Stimulated activated naive CD8-positive, alpha-beta T cell treated with anti-CD3 and anti-CD28 coated beads, Interleukin-15, amount 100 ng/mL, for 72 hours (primary cell): ENCODE data around the gene GXYLT2.

Experiments
- ATAC-seq: fragments of 150-1000 bp; cut with Tn5 transposase; 2 replicates; pipeline ENCODE4 v1.10.0; 2021; ENCODE audit warnings: mild to moderate bottlenecking, moderate library complexity
- DNase-seq, 2 donors: peaks; one replicate each; pipeline ENCODE4 v3.0.0; 2021 to 2022
- H3K27ac Mint-ChIP-seq, 2 donors: one replicate each; pipeline ENCODE4 v1.8.0; 2022; ENCODE audit warnings: mild to moderate bottlenecking in 2 of 2, mixed read lengths in 2 of 2, moderate library complexity in 2 of 2
- H3K27me3 Mint-ChIP-seq: one replicate; pipeline ENCODE4 v1.8.0; 2022; ENCODE audit warnings: mixed read lengths
- H3K4me1 Mint-ChIP-seq: one replicate; pipeline ENCODE4 v1.8.0; 2022; ENCODE audit warnings: mild to moderate bottlenecking, mixed read lengths
- H3K4me3 Mint-ChIP-seq, 2 donors: one replicate each; pipeline ENCODE4 v1.8.0; 2022; ENCODE audit warnings: mild to moderate bottlenecking in 2 of 2, mixed read lengths in 2 of 2, moderate library complexity in 1 of 2
- H3K9me3 Mint-ChIP-seq, 2 donors: one replicate each; pipeline ENCODE4 v1.8.0; 2022; ENCODE audit warnings: mixed read lengths in 2 of 2

GXYLT2 gene

GRCh38 chr3:72973031-72973723 lies 85.3 kb downstream of the GXYLT2 start:
- H3K27ac Mint-ChIP-seq = no peak overlapping the region
- no peak overlapping the region for H3K4me3 Mint-ChIP-seq
- DNase-seq (no peak), ATAC-seq (no peak)
- H3K27me3 Mint-ChIP-seq = peaks cover 11% of the 10 kb centered on the region
- peaks cover 15% of the 10 kb centered on the region for H3K4me1 Mint-ChIP-seq
- H3K9me3 Mint-ChIP-seq = no peaks in the 10 kb centered on the region

- no peak for ATAC-seq
- no peaks in the 10 kb centered on the region for H3K9me3 Mint-ChIP-seq
- no peak for DNase-seq
- H3K4me1 Mint-ChIP-seq = peaks cover 15% of the 10 kb centered on the region
- no peak overlapping the region for H3K27ac Mint-ChIP-seq
- H3K4me3 Mint-ChIP-seq = no peak overlapping the region
- peaks cover 11% of the 10 kb centered on the region for H3K27me3 Mint-ChIP-seq
Measured at GRCh38 chr3:72973786-72974185, 85.9 kb downstream of the GXYLT2 start.

DNA sequence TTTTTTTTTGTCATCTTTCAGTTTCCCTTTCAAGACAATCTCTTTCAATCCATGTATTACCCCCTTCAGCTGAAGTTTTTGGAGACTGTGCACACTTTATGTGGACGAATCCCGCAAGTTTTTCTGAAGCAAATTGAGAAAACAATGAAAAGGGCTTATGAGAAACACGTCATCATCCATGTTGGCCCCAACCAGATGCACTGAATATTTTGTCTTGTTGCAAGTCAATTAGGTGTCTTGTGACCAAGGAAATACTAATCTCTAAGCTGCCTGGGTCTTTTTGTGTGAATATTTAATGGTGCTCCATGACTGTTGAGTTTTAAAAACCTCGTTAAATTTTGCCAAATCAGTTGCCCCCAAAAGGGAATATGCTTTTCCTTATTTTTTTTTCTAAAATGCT lies 87.1 kb downstream of the GXYLT2 start:
- no peak overlapping the region for H3K27ac Mint-ChIP-seq
- no peak for DNase-seq

GRCh38 chr3:72976281-72976741 lies 88.5 kb downstream of the GXYLT2 start:
- Mint-ChIP-seq H3K4me1 (peaks cover 15% of the 10 kb centered on the region), H3K9me3 (no peaks in the 10 kb centered on the region), H3K27me3 (peaks cover 19% of the 10 kb centered on the region), H3K27ac (no peak overlapping the region), H3K4me3 (no peak overlapping the region)
- no peak for ATAC-seq
- DNase-seq = no peak

More for the DNA sequence above, 87.1 kb downstream of the GXYLT2 start:
- H3K9me3 Mint-ChIP-seq = no peaks in the 10 kb centered on the region
- H3K4me3 Mint-ChIP-seq = no peak overlapping the region
- ATAC-seq = no peak
- H3K4me1 Mint-ChIP-seq = peaks cover 15% of the 10 kb centered on the region
- H3K27me3 Mint-ChIP-seq = peaks cover 19% of the 10 kb centered on the region

GRCh38 chr3:72977060-72977808 lies 89.4 kb downstream of the GXYLT2 start:
- no peaks in the 10 kb centered on the region for H3K9me3 Mint-ChIP-seq
- ATAC-seq (peak; percentile 97), DNase-seq (peak; percentile 13 to 62)
- H3K4me3 Mint-ChIP-seq = peak overlapping the region in 1 of 2 donors; percentile 34
- peak overlapping the region; percentile 63 to 94 for H3K27ac Mint-ChIP-seq
- H3K27me3 Mint-ChIP-seq = peaks cover 19% of the 10 kb centered on the region
- peaks cover 15% of the 10 kb centered on the region for H3K4me1 Mint-ChIP-seq

DNA sequence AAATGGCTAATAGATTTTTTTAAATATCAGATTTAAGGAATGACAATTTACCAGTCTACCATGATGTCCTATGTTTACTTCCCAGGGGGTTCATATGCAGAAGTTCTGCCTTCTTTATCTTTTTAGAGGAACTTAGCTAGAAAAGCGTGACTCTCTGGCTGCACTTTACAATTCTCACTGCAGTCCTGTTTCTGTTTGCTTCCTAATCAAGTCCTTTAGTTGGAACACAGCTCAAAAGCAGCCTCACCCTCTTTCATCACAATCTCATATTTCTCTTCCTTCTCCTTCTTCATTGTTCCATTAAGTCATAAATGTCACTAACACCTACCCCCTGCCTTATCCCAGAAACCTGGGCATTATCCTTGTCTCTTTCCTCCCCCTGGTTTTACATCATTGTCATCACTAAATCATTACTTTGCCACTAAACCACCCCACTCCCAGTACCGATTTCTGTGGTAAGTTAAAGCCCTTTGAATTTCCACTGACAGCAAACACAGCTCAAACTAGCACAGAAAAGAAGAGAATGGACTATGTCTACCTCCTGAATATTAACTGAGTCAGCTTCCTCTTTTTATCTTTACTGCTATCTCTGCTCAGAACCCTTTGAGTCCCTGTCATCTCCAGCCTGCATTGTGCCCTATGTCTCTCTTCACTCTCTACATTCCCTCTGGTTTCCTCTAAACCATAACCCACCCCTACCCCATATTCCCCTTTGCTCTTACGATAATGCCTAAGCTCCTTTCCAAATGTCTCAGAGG lies 94.9 kb downstream of the GXYLT2 start:
- DNase-seq = no peak
- no peak for ATAC-seq
- Mint-ChIP-seq H3K27ac (no peak overlapping the region), H3K4me1 (no peaks in the 10 kb centered on the region), H3K4me3 (no peak overlapping the region), H3K27me3 (peaks cover 21% of the 10 kb centered on the region), H3K9me3 (no peaks in the 10 kb centered on the region)

DNA sequence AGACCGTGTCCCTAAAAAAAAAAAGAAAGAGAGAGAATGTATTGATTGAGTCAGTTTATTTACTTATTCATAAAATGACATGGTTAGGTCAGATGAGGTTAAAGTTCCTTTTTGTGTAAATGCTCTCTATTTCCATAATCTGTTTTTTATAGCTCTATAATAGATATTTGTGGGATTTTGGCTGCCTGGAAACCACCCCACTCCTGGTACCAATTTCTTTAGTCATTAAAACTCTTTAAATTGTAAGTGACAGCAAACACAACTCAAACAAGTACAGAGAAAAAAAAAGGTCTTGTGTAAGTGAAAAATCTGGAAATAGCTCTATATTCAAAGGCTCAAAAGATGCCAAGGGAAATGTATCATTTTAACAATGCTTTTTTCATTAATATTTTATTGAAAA lies 97.7 kb downstream of the GXYLT2 start:
- H3K27ac Mint-ChIP-seq = no peak overlapping the region
- H3K9me3 Mint-ChIP-seq = no peaks in the 10 kb centered on the region
- ATAC-seq = no peak
- H3K4me1 Mint-ChIP-seq = no peaks in the 10 kb centered on the region
- no peak for DNase-seq
- peaks cover 13% of the 10 kb centered on the region for H3K27me3 Mint-ChIP-seq
- no peak overlapping the region for H3K4me3 Mint-ChIP-seq

GRCh38 chr3:72990701-72991395 lies 103.0 kb downstream of the GXYLT2 start:
- H3K27ac Mint-ChIP-seq = no peak overlapping the region
- DNase-seq = no peak

DNA sequence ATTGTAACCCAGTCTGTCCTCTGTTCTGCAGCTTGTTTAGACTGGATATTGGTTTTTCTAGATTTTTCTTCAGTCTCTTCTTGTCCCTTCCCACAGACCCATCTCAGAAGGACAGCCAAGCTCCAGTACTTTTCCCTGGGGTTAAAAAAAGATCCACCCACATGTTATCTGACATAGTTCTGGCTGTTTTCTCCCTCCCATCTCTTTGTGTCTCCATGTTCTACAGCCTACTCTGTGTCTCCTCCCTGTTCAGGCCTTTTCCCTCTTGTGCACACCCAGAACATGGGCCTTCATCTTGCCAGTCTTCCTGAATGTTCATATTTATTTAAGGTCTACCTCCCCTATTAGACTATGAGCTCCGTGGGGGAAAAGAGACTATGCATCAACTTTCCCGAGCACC lies 103.7 kb downstream of the GXYLT2 start:
- Mint-ChIP-seq H3K27me3 (no peaks in the 10 kb centered on the region), H3K4me1 (peaks cover 4% of the 10 kb centered on the region), H3K9me3 (no peaks in the 10 kb centered on the region), H3K27ac (no peak overlapping the region), H3K4me3 (no peak overlapping the region)
- ATAC-seq (no peak), DNase-seq (no peak)

More at GRCh38 chr3:72990701-72991395, 103.0 kb downstream of the GXYLT2 start:
- H3K4me1 Mint-ChIP-seq = no peaks in the 10 kb centered on the region
- H3K4me3 Mint-ChIP-seq = no peak overlapping the region
- no peak for ATAC-seq
- no peaks in the 10 kb centered on the region for H3K9me3 Mint-ChIP-seq
- H3K27me3 Mint-ChIP-seq = no peaks in the 10 kb centered on the region

GRCh38 chr3:72993391-72993790 lies 105.5 kb downstream of the GXYLT2 start:
- DNase-seq (no peak), ATAC-seq (no peak)
- no peak overlapping the region for H3K4me3 Mint-ChIP-seq
- no peaks in the 10 kb centered on the region for H3K9me3 Mint-ChIP-seq
- peaks cover 14% of the 10 kb centered on the region for H3K4me1 Mint-ChIP-seq
- H3K27me3 Mint-ChIP-seq = no peaks in the 10 kb centered on the region
- H3K27ac Mint-ChIP-seq = no peak overlapping the region

GRCh38 chr3:72995337-72995736 lies 107.5 kb downstream of the GXYLT2 start:
- DNase-seq (no peak), ATAC-seq (no peak)
- peak overlapping the region in 1 of 2 donors; percentile 53 for H3K27ac Mint-ChIP-seq
- peaks cover 27% of the 10 kb centered on the region for H3K4me1 Mint-ChIP-seq
- H3K9me3 Mint-ChIP-seq = no peaks in the 10 kb centered on the region
- no peaks in the 10 kb centered on the region for H3K27me3 Mint-ChIP-seq
- H3K4me3 Mint-ChIP-seq = peak overlapping the region in 1 of 2 donors; percentile 83

DNA sequence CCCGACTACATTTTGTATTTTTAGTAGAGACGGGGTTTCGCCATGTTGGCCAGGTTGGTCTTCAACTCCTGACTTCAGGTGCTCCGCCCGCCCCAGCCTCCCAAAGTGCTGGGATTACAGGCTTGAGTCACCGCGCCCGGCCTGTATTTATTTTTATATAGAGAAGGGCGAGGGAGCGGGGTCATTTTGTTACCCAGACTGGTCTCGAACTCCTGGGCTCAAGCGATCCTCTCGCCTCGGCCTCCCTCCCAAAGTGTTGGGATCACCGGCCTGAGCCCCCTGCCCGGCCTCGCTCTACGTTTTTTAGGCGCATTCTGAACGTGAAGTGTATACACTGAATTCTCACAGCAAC lies 108.3 kb downstream of the GXYLT2 start:
- ATAC-seq (no peak), DNase-seq (peak in 1 of 2 donors; percentile 3)
- Mint-ChIP-seq H3K9me3 (no peaks in the 10 kb centered on the region), H3K4me1 (peaks cover 34% of the 10 kb centered on the region), H3K27ac (peak overlapping the region; percentile 92 to 98), H3K27me3 (no peaks in the 10 kb centered on the region), H3K4me3 (peak overlapping the region; percentile 78 to 83)

- H3K4me3 Mint-ChIP-seq = peak within 1 kb of the TSS; percentile 78 to 83
- H3K9me3 Mint-ChIP-seq = no peaks in the 10 kb centered on the region
- H3K27ac Mint-ChIP-seq = peak within 1 kb of the TSS; percentile 98
- ATAC-seq (peak; percentile 95), DNase-seq (peak; percentile 92)
- H3K27me3 Mint-ChIP-seq = no peaks in the 10 kb centered on the region
- H3K4me1 Mint-ChIP-seq = peaks cover 40% of the 10 kb centered on the region
Measured at GRCh38 chr3:72996473-72997333, 108.9 kb downstream of the GXYLT2 start, which contains the start of gene PPP4R2. Gene PPP4R2, plus strand, starts transcription at chr3:72996811. Its CDS starts 227 bp downstream, at chr3:72997038.

DNA sequence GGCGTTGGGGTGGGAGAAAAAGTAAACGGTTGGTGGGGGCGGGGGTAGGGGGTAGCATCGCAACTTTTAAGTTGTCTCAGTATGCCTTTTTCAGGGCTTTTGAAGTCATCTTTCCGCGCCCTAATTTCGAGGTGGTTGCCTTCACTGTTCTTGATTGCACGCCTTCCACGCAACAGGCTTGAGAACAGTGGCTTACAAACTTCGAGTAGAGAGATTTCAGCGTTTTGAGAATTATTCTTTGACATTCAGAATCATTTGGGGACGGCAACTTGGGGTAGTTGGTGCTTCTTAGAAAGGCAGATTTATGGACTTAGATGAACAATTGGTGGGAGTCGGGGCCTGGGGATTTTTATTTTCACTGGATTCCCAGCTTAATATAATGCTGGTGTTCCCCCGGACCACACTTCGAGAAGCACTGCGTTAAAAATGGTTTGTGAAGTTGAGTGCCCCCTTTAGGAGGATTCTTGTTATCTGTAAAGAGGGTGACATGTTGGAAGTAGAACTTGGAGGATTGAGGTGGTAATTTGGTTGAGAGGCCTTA lies 109.6 kb downstream of the GXYLT2 start:
- Mint-ChIP-seq H3K9me3 (no peaks in the 10 kb centered on the region), H3K27ac (peak overlapping the region; percentile 98), H3K4me1 (peaks cover 45% of the 10 kb centered on the region), H3K4me3 (peak overlapping the region; percentile 78 to 83), H3K27me3 (no peaks in the 10 kb centered on the region)
- peak; percentile 37 for ATAC-seq
- DNase-seq = peak; percentile 44 to 50
